Raji (cell line): ENCODE data around the gene DCPS.

Experiments used
- POLR2A ChIP-seq: IDR thresholded peaks from 2 replicates; pipeline ENCODE4 v1.6.1; 2011; ENCODE audit warnings: low read depth, low read length, control low read depth; ENCODE audit not compliant: insufficient read depth

The DCPS gene, protein sequence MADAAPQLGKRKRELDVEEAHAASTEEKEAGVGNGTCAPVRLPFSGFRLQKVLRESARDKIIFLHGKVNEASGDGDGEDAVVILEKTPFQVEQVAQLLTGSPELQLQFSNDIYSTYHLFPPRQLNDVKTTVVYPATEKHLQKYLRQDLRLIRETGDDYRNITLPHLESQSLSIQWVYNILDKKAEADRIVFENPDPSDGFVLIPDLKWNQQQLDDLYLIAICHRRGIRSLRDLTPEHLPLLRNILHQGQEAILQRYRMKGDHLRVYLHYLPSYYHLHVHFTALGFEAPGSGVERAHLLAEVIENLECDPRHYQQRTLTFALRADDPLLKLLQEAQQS

GRCh38 chr11:126303623-126304456, at the start of gene DCPS:
Gene DCPS (plus strand): TSS chr11:126304060. CDS start chr11:126304081, 21 bp downstream.
- peak; percentile 99 for TF ChIP-seq POLR2A

- TF ChIP-seq POLR2A: no peak
Measured at GRCh38 chr11:126254819-126255218, 49.0 kb upstream of the DCPS start.

- TF ChIP-seq POLR2A: no peak
Measured at GRCh38 chr11:126256216-126256615, 47.6 kb upstream of the DCPS start.

- TF ChIP-seq POLR2A: no peak
Measured at GRCh38 chr11:126257144-126257543, 46.7 kb upstream of the DCPS start.

DNA sequence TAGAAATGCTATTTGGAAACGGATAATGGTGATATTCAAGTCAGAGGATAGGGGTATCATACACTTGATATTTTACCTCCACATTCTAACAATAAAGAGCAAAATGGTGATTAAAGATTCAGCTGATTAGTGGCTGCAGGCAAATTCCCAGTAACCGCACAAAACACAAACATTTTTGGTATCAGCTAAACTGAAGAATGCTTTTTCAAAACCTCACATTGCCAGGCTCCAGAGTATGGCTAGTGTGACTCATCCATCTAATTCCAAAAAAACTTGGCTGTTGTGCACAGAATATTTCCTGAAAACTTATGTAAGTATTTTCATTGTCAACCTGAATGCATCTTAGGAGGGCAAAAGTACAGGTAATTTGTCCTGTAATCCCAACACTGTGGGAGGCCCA, 46.1 kb upstream of the DCPS start:
- no peak for TF ChIP-seq POLR2A

DNA sequence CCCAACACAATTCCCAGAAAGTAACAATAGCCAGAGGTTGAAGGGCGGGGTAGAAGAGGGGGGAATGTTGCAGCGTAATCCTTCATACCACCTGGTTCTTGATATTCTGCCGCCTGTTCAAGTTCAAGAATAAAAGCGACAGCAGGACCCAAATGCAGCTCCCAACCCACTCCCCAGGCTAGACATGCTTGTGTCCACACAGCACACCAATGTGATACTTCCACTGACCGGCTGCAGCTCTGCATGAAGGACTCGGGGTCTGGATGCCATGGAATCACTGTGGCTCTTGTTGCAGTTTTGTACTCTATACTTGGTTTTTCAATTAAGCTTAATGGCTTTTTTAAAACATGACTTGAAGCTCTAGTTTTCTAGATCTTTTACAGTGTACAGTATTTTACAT, 41.6 kb upstream of the DCPS start:
- TF ChIP-seq POLR2A: no peak

DNA sequence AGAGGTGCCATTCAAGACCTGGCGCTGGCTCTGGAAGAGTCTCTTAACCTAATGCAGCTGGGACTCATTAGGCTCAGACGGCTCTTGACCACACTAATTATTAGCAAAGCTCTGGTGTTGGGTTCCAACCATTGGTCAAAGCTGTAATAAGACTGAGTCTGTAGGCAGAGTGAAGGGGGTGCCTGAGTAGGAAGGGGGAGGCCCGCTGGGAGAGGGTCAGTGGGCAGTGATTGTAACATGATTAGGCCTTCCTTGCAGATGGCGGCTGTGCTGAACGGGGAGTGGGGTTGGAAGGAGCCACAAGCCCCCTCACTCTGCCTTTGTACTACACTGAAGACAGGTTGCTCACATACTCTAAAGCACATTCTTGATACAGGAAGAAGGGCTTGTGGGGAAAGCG, 40.4 kb upstream of the DCPS start:
- no peak for TF ChIP-seq POLR2A

DNA sequence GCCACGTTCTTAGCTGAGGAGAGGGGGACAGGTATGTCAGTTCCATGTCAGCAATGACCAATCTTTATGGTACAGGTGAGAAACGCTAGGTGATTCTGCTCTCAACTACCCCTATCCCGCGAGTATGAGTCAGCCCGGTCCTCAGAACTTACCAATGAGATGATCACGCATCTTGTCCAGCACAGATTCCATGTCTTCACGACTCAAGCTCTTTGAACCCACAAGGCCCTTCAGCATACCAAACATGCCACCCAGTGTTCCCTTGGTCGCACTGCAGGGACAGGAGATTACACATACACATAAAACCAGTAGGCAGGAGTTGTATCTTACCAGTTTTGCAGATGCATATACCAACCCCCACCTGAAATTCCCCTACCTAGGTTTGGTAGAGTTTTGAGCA, 38.0 kb upstream of the DCPS start:
- no peak for TF ChIP-seq POLR2A

- no peak for TF ChIP-seq POLR2A
Measured at GRCh38 chr11:126267650-126268049, 36.2 kb upstream of the DCPS start.

DNA sequence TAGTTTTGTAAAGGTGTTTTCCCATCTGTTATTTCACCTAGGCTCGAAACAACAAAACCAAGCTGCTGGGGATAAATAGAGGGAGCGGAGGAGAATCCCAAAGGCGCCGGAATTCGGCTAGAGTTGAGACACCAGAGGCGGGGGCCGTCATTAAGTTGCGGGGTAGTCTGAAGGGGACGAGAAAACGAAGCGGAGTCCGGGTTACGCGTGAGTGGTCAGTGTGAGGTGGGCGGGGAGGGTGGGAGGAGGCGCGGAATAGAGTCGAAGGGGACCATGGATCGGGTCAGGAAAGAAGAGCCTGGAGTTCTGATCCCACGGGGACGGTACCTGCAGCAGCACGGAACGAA, 35.5 kb upstream of the DCPS start:
- TF ChIP-seq POLR2A: no peak

DNA sequence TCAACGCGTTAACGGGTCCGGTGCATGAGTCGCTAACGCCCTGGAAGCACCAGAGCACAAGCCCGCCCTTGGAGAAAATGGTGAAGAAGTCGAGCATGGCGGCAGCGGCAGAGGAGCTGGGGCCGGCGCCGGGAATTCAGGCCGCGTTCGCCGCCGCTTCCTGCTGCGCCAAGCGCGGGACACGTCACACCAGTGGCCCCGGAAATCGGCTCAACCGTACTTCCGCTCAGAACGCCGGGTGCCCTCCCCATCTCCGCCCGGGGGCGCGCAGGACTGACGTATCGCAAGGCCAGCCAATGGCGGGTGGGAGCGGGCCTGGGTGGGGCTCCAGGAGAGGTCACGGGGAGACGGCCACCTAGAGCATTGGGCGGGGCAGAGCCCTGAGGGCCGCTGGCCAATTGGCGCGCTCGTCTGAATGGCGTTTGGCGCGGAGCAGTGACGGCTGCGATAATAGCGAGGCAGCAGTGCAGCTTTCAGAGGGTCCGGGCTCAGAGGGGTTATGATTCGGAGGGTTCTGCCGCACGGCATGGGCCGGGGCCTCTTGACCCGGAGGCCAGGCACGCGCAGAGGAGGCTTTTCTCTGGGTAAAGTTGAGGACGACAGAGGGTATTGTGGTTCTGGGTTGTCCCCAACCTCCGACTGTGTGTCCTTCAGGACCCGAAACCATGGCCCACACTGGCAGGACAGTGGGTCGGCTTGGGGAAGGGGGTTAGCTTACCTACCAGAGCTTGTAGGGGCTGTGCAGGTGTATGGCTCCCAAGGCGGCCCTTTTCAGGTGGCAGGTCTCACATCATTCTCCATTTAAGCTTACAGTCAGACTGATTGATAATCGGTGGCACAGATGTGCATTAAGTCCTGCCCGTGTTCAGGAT, 34.9 kb upstream of the DCPS start, which contains the start of the genes FOXRED1 and SRPRA:
TSS of gene FOXRED1 (plus strand) at position 447 of the 872 bp plus-strand sequence. CDS start at position 500, 53 bp downstream.
TSS of gene SRPRA (minus strand) at position 188 of the 872 bp plus-strand sequence. CDS start at position 97, 91 bp downstream.
- peak; percentile 90 for TF ChIP-seq POLR2A

DNA sequence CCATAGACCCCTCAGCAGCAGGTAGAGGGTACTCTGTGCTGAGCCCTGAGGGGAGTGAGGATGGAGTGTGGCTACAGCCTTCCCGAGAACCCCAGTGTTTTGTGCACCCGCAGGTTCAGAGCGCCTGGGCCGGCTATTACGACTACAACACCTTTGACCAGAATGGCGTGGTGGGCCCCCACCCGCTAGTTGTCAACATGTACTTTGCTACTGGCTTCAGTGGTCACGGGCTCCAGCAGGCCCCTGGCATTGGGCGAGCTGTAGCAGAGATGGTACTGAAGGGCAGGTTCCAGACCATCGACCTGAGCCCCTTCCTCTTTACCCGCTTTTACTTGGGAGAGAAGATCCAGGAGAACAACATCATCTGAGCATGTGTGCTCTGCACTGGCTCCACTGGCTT, 26.5 kb upstream of the DCPS start:
- no peak for TF ChIP-seq POLR2A

DNA sequence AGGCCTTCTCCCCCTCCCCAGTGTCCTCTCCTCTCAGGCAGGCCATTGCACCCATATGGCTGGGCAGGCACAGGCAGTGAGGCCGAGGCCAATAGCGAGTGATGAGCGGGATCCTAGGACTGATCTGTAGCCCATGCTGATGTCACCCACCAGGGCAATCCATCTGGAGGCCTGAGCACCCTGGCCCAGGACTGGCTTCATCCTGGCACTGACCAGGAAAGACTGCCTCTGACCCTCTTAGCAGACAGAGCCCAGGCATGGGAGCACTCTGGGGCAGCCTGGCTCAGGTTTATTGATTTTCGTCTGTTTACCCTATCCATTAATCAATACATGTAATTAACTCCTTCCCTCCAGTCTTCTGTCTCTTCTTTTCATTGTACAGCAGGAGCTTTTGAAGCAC, 26.1 kb upstream of the DCPS start:
- no peak for TF ChIP-seq POLR2A

DNA sequence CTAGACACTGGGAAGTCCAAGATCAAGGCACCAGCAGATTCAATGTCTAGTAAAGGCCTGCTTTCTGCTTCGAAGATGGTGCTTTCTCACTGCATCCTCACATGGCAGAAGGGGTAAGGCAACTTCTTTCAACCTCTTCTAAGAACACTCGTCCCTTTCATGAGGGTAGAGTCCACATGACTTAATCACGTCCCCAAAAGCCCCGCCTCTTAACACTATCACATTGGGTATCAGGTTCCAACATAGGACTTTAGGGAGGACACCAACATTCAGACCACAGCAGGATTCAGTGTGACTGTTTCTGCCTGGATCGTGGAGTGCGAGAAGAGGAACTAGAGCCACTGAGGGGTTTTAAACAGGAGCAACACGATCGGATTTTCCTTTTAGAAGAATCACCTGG, 24.7 kb upstream of the DCPS start:
- TF ChIP-seq POLR2A: no peak

- TF ChIP-seq POLR2A: no peak
Measured at GRCh38 chr11:126280595-126280994, 23.3 kb upstream of the DCPS start.
